Keratinocyte (primary cell): Measurements from ENCODE around the gene SMARCD2. TPM values are rescaled to one million over a fixed set of nuclear protein-coding genes. Genes with fewer than 3 reads are reported as not detected.

Experiments
- DNase-seq: peaks from one replicate; pipeline ENCODE4 v3.0.0-alpha.2; 2011; ENCODE audit warnings: low read depth, missing footprints, low spot score
- FAIRE-seq: peaks from 2 replicates; lab custom pipeline; 2011; peaks lifted over from hg19 to GRCh38; lab: Jason Lieb, UNC
- H2AFZ ChIP-seq: 2 replicates; pipeline ENCODE4 v1.6.0; 2012; ENCODE audit warnings: low read length, control low read depth, inconsistent platforms; ENCODE audit not compliant: control insufficient read depth
- H3K27ac ChIP-seq: 2 replicates; pipeline ENCODE4 v1.5.1; 2011; ENCODE audit warnings: low read length; ENCODE audit not compliant: control insufficient read depth, insufficient read depth
- H3K27me3 ChIP-seq: 3 replicates; pipeline ENCODE4 v1.6.0; 2011; ENCODE audit warnings: low read length; ENCODE audit not compliant: control insufficient read depth, insufficient read depth; ENCODE audit errors: extremely low read depth
- H3K36me3 ChIP-seq, 2 experiments: 2 replicates in 1 of 2; 3 replicates in 1 of 2; pipeline ENCODE4 v1.5.1; 2011; ENCODE audit warnings: low read length in 2 of 2, mild to moderate bottlenecking in 1 of 2; ENCODE audit not compliant: control insufficient read depth in 2 of 2, insufficient read depth in 2 of 2; ENCODE audit errors: extremely low read depth in 1 of 2
- H3K4me1 ChIP-seq: 3 replicates; pipeline ENCODE4 v1.5.1; 2011; ENCODE audit warnings: low read length; ENCODE audit not compliant: control insufficient read depth, insufficient read depth; ENCODE audit errors: extremely low read depth
- H3K4me2 ChIP-seq: 3 replicates; pipeline ENCODE4 v1.6.0; 2011; ENCODE audit warnings: low read depth, low read length; ENCODE audit not compliant: control insufficient read depth, insufficient read depth; ENCODE audit errors: extremely low read depth
- H3K4me3 ChIP-seq, 3 experiments: fragments of 200-600 bp in 1 of 3; sonication (generic) in 1 of 3; 2 replicates in 2 of 3; 3 replicates in 1 of 3; pipeline ENCODE4 v1.5.1; 2011 to 2016; ENCODE audit warnings: low read length in 3 of 3, mild to moderate bottlenecking in 3 of 3, control low read depth in 2 of 3, inconsistent platforms in 1 of 3, low read depth in 1 of 3, mixed read lengths in 1 of 3, mixed run types in 1 of 3, moderate library complexity in 1 of 3; ENCODE audit not compliant: control insufficient read depth in 2 of 3, insufficient read depth in 2 of 3; ENCODE audit errors: extremely low read depth in 1 of 3
- H3K79me2 ChIP-seq: 2 replicates; pipeline ENCODE4 v1.6.0; 2012; ENCODE audit warnings: low read length; ENCODE audit not compliant: control insufficient read depth, insufficient read depth
- H3K9ac ChIP-seq: 3 replicates; pipeline ENCODE4 v1.6.0; 2011; ENCODE audit warnings: low read length; ENCODE audit not compliant: control insufficient read depth, insufficient read depth; ENCODE audit errors: extremely low read depth
- H3K9me1 ChIP-seq: 3 replicates; pipeline ENCODE4 v1.6.0; 2011; ENCODE audit warnings: low read length; ENCODE audit not compliant: control insufficient read depth, insufficient read depth; ENCODE audit errors: extremely low read depth
- H3K9me3 ChIP-seq: 2 replicates; pipeline ENCODE4 v1.5.1; 2012; ENCODE audit warnings: low read depth, low read length; ENCODE audit not compliant: control insufficient read depth
- H4K20me1 ChIP-seq: 3 replicates; pipeline ENCODE4 v1.6.0; 2011; ENCODE audit warnings: low read length; ENCODE audit not compliant: control insufficient read depth, insufficient read depth; ENCODE audit errors: extremely low read depth
- CTCF ChIP-seq, 3 experiments: IDR thresholded peaks in 1 of 3; conservative IDR thresholded peaks in 1 of 3; optimal IDR thresholded peaks in 1 of 3; 2 replicates in 2 of 3; 3 replicates in 1 of 3; pipeline versions ENCODE3 to v1.5.1; 2011; ENCODE audit warnings: low read length in 3 of 3, mild to moderate bottlenecking in 3 of 3, moderate library complexity in 2 of 3, control low read depth in 1 of 3, inconsistent platforms in 1 of 3; ENCODE audit not compliant: insufficient read depth in 2 of 3; ENCODE audit errors: extremely low read depth in 1 of 3
- EZH2 ChIP-seq: IDR thresholded peaks from one replicate; pipeline ENCODE4 v1.6.1; 2012; ENCODE audit warnings: inconsistent platforms, mild to moderate bottlenecking, low read length, moderate library complexity
- dilution Hi-C: fragments of 300-500 bp; cut with MboI; formaldehyde crosslinking; loops from one replicate; pipeline ENCODE4 v1.7.0; 2020; ENCODE audit warnings: low sequenced_read_pairs; ENCODE audit not compliant: extremely low pct_ligation_motif_present
- polyA plus RNA-seq, 5 experiments: library from polyadenylated mRNA; depleted of rRNA in 3 of 5; stranded (reverse) in 3 of 5; stranded (forward) in 1 of 5; unstranded in 1 of 5; fragments of >200 nt; gene quantifications; 1 replicate in 1 of 5; 2 replicates in 3 of 5; 3 replicates in 1 of 5; pipeline versions ENCODE4 v1.2.1 to v1.2.3, GENCODE V29; 2011 to 2012; ENCODE audit warnings: missing spikeins in 2 of 5, low read depth in 1 of 5, low replicate concordance in 1 of 5

Gene SMARCD2
- polyA plus RNA-seq, 1 donor (not counting 4 experiments of a cell fraction or from before 2014, with no cell fraction given) = 86.3 TPM

- Histone ChIP-seq H2AFZ (no peak overlapping the region), H3K9ac (peak overlapping the region; percentile 73)
- DNase-seq = peak; percentile 83
Measured at GRCh38 chr17:63786971-63787711, 55.3 kb downstream of the SMARCD2 start.

DNA sequence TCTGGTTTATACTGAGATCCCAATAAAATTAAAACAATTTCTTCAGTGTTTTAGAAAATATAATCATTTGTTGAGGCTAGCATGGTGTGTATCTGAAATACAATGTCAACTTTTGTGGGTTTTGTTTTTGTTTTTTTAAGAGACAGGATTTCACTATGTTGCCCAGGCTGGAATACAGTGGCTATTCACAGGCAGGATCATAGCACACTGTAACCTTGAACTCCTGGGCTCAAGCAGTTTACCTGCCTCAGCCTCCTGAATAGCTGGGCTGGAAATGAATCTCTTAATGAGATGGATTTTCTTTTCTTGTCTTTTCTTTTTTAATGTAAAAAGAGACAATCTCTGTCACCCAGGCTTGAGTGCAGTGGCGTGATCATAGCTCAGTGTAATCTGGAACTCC lies 56.4 kb downstream of the SMARCD2 start:
- H3K79me2 ChIP-seq = peaks cover 82% of the 10 kb centered on the region
- H3K27me3 ChIP-seq = no peaks in the 10 kb centered on the region
- no peaks in the 10 kb centered on the region for H3K9me1 ChIP-seq
- no peak overlapping the region for H2AFZ ChIP-seq
- no peak for TF ChIP-seq CTCF (optimal IDR thresholded peaks at IDR 0.05 in 1 of 3, IDR thresholded peaks at IDR 0.05 in 1 of 3, conservative IDR thresholded peaks at IDR 0.05 in 1 of 3; ENCODE audit: extremely low read depth in 1 of 3, insufficient read depth in 2 of 3, low read length in 3 of 3)
- no peak for TF ChIP-seq EZH2
- peak overlapping the region; percentile 61 for H3K4me2 ChIP-seq
- peak overlapping the region; percentile 97 for H3K27ac ChIP-seq
- H3K4me3 ChIP-seq = no peak overlapping the region
- peaks cover 6% of the 10 kb centered on the region for H4K20me1 ChIP-seq
- DNase-seq (no peak), FAIRE-seq (no peak)
- H3K9ac ChIP-seq = peak overlapping the region; percentile 73
- H3K9me3 ChIP-seq = no peaks in the 10 kb centered on the region
- H3K36me3 ChIP-seq = peaks cover 12 to 20% of the 10 kb centered on the region in 2 experiments
- H3K4me1 ChIP-seq = peaks cover 48% of the 10 kb centered on the region
- dilution Hi-C loops = no loop called here

More at GRCh38 chr17:63786971-63787711, 55.3 kb downstream of the SMARCD2 start:
- Histone ChIP-seq H3K79me2 (peaks cover 81% of the 10 kb centered on the region), H3K9me1 (no peaks in the 10 kb centered on the region), H3K4me1 (peaks cover 53% of the 10 kb centered on the region), H3K27me3 (no peaks in the 10 kb centered on the region), H3K9me3 (no peaks in the 10 kb centered on the region), H4K20me1 (peaks cover 6% of the 10 kb centered on the region), H3K4me2 (peak overlapping the region; percentile 61), H3K4me3 (peak overlapping the region in 2 of 3 experiments; percentile 11 to 37), H3K36me3 (peaks cover 12 to 19% of the 10 kb centered on the region in 2 experiments), H3K27ac (peak overlapping the region; percentile 97)
- dilution Hi-C loops = no loop called here
- no peak for TF ChIP-seq EZH2
- no peak for TF ChIP-seq CTCF (optimal IDR thresholded peaks at IDR 0.05 in 1 of 3, IDR thresholded peaks at IDR 0.05 in 1 of 3, conservative IDR thresholded peaks at IDR 0.05 in 1 of 3; ENCODE audit: extremely low read depth in 1 of 3, insufficient read depth in 2 of 3, low read length in 3 of 3)
- peak; percentile 83 for FAIRE-seq
